Measurements from ENCODE around the gene FGF7.
"Not testable (repeated sequence)": the region's sequence is repeated elsewhere in the genome, so short reads cannot be mapped to it uniquely, and the experiment has no call there.

FGF7 gene, protein sequence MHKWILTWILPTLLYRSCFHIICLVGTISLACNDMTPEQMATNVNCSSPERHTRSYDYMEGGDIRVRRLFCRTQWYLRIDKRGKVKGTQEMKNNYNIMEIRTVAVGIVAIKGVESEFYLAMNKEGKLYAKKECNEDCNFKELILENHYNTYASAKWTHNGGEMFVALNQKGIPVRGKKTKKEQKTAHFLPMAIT

DNA sequence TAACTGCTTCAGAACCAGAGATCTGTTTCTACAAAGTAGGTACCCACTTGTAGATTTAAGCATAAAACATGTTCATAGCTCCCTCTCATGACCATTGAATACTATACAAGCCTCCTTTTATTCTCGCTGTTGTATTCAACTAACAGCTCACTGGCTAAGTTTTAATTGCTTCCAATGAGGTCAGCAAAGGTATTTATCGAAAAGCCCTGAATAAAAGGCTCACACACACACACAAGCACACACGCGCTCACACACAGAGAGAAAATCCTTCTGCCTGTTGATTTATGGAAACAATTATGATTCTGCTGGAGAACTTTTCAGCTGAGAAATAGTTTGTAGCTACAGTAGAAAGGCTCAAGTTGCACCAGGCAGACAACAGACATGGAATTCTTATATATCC, at the start of gene FGF7:
Gene FGF7 (plus strand): TSS at position 222 of the 400 bp plus-strand sequence. CDS start 1,056 bp downstream, outside the sequence.
- no peak for DNase-seq (ENCODE audit: low read depth)

DNA sequence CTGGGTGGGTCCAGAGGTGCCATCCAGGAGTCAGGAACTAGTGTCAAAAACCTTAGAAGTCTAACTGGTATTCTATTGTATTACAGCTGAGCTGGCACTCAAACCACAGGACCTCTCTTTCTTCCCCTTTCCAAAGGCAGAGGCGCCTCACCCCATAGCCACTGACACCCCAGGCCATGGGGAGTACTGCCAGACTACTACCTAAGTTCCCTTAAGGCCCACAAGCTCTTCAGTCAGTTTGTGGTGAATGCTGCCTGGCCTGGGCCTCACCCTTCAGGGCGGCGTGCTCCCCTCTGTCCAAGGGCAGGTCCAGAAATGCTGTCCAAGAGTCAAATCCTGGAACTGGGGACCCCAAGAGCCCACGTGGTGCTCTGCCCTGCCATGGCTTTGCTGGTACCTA, 43.0 kb upstream of the FGF7 start:
- no peak for DNase-seq (ENCODE audit: low read depth)

DNA sequence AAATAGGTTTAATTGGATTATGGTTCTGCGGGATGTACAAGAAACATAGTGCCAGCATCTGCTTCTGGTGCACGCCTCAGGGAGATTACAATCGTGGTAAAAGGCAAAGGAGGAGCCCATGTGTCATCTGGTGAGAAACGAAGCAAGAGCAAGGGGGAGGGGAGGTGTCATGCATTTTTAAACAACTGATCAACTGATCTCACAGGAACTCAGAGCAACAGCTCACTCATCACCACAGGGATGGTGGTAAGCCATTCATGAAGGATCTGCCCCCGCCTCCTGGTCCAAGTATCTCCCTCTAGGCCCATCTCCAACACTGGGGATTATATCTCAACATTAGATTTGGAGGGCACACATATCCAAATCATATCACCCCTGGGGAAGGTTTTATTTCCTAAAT, 42.1 kb upstream of the FGF7 start:
- DNase-seq (ENCODE audit: low read depth): no peak

DNA sequence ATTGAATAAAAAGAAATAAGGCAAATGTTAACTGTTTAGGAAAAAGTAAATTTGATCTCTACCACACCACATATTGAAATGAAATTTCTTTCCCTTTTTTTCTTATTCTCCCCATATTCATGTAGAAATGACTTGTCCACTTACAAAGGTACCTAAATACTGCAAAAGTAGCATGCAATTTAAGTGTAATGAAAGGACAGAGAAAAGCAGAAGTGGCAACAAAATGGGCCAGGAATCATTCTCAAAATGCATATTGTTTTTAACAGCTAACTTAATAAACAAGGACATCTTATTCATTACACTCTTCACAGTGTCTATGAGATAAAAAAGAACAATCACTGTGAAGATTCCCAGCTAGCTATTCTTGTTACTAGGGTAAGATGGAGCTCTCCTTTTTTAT, 40.6 kb upstream of the FGF7 start:
- DNase-seq (ENCODE audit: low read depth): no peak

DNA sequence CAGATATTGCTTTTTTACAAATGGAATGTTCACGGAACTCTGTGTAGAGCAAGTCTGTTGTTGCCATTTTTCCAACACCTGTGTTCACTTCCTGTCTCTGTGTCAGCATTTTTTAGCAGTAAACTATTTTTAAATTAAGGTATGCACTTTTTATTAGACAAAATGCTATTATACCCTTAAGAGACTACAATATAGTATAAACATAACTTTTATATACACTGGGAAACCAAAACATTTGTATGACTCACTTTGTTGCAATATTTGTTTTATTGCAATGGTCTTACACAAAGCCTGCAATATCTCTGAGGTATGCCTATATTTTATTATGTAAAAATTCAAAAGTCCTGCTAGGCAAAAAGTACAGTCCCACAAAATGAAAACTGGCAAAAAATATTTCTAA, 39.8 kb upstream of the FGF7 start:
- DNase-seq (ENCODE audit: low read depth): no peak

DNA sequence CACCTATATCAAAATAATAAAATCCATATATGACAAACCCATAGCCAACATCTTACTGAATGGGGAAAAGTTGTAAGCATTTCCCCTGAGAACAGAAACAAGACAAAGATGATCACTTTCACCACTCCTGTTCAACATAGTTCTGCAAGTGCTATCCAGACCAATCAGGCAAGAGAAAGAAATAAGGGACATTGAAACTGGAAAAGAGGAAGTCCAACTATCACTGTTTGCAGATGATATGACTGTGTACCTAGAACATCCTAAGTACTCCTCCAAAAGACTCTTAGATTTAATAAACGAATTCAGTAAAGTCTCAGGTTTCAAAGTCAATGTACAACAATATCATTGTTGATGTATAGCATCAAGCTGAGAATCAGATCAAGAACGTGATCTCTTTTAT, 35.6 kb upstream of the FGF7 start:
- DNase-seq (ENCODE audit: low read depth): no peak

DNA sequence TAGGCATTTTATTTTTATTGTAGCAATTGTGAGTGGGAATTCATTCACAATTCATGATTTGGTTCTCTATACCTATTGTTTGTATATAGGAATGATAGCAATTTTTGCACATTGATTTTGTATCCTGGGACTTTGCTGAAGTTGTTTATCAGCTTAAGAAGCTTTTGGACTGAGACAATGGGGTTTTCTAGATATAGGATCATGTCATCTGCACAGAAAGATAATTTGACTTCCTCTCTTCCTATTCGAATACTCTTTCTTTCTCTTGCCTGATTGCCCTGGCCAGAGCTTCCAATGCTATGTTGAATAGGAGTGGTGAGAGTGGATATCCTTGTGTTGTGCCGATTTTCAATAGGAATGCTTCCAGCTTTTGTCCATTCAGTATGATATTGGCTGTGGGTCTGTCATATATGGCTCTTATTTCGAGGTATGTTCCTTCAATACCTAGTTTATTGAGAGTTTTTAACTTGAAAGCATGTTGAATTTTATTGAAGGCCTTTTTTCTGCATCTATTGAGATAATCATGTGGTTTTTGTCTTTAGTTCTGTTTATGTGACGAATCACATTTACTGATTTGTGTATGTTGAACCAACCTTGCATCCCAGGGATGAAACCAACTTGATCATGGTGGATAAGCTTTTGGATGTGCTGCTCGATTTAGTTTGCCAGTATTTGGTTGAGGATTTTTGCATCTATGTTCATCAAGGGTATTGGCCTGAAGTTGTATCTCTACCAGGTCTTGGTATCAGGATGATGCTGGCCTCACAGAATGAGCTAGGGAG, 20.3 kb upstream of the FGF7 start:
- not testable (repeated sequence) for DNase-seq (ENCODE audit: low read depth)

DNA sequence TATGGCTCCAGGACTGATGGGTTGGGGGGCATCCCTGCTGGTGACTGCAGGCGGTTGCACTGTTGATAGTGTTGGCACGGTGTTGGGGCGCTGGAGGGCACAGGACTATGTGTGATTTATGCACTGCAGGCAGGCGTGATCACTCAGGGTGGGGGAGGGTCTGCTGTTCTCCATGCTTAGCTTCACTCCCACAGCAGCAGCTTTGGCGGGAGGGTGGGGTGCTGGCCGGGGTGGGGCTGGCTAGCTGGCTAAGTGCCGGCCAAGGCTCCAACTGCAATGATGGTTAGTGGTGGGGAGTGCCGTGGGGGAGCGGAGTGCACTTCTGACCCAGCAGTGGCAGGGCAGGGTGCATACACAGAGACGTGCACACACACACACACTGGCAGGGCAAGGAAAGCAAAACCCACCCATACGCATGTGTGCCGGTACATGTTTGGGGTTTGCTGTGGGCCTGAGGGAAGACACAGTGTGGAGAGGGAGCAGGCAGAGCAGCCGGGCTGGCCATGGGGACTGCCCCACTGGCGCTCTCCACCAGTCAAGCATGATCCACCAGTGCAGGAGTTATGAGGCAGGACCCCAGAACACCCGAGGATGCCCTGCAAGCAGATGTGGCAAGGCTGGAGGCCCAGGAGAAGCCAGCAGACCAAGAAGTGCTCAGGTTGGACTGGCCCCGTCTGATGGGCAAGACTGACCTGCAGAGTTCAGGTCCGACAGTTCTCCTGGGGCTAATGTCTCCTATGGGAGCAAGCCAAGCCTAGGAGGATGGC, 16.5 kb upstream of the FGF7 start:
- DNase-seq (ENCODE audit: low read depth): no peak

DNA sequence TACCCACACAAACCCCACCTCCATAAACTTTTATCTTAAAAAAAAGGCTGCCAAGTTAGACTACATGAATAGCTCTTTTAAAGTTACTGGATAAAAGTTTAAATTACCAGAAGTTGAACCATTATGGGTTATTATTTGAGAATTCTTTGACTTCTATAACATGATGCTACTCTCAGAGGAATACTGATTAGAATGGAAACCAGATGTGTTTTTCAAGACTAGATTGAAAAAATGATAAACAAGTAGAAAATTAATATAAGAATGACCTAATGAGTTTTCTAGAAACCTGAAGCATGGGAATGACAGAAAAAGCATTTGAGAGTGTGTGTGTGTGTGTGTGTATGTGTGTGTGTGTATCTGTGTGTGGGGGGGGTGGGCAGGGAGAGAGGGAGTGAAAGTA, 12.4 kb upstream of the FGF7 start:
- DNase-seq (ENCODE audit: low read depth): no peak

DNA sequence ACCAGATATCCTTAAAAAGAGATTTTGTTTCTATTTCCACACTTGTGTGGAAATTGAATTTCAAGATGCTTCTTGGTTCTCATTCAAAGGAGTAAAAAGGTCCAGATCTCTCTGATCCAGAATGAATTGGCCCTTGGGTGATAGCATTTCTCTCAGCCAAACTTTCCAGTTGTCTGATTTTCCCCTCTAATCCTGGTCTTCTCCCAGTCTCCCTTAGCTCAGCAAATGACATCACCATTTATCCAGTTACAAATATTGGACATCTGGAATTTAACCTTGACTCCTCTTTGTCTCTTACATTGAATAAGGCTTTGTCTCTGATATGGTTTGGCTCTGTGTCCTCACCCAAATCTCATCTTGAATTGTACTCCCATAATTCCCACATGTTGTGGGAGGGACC, 10.2 kb upstream of the FGF7 start:
- DNase-seq (ENCODE audit: low read depth): no peak

DNA sequence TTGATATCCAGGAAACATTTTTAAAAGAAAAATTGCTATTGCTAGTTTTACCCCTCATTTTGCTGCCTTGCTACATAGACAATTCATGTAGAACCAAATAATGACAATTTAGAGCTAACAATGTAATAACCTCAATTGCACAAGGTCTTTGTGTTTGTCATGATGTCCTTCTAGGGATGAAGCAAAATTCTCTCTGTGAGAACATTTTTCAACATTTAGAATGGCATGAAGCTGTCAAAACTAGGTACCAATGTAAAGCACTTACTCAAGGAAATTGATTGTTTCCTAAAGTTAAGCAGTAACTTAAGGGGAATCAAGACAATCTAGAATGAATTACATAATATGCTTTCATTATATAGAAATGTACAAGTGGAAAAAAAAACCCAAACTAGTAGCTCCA, 7.9 kb upstream of the FGF7 start:
- no peak for DNase-seq (ENCODE audit: low read depth)

DNA sequence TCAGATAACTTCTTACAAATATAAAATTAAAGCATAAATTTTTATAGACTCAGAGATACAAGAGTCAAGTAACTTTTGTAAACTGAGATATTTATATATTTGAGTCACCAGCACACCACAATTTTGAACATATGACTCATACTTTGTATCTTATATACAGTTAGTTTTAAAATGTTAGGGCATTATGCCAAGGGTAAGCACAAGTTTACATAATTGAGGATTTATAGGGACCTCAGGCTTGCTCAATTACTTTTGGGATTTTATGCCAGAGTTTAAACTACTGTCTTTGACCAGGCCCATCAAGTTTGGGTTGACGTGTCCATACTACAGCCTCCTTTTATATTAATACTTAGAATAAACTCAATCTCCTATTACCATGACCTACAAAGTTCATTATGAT, 7.4 kb upstream of the FGF7 start:
- DNase-seq (ENCODE audit: low read depth): no peak

DNA sequence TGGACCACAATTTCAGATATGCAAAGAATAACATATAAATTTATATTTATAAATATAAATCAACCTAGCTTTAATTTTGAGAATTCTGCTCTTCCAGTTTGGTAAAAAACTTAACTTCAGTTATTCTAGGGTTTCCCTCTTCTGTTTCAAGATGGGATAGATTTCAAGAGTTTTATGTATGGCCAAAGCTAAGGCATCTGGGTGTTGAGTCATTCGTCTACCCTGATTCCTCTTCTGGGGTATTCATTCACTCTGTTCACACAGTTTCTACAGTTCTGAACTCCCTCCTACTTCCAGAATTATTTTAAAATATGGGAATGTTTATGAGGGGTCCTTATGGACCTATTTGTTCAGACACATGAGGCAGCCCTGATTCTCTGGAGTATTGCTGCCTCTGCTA, 4.2 kb upstream of the FGF7 start:
- DNase-seq (ENCODE audit: low read depth): no peak

DNA sequence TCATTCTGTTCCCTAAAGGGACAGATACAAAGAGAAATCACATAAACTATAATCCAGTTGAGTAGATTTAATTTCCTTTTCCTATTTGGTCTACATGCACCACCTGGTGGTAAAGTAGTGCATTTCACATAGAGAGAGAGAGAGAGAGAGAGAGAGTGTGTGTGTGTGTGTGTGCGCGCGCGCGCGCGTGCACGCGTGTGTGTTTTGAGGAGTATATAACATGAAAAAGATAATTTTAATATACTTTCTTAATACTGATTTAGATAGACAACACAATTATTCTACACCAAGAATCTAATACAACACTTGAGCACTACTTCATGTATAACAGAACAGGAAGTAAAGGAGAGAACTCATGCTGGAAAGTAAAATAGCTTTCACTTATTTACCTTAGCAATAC, 1.1 kb upstream of the FGF7 start:
- DNase-seq (ENCODE audit: low read depth): peak; percentile 22

DNA sequence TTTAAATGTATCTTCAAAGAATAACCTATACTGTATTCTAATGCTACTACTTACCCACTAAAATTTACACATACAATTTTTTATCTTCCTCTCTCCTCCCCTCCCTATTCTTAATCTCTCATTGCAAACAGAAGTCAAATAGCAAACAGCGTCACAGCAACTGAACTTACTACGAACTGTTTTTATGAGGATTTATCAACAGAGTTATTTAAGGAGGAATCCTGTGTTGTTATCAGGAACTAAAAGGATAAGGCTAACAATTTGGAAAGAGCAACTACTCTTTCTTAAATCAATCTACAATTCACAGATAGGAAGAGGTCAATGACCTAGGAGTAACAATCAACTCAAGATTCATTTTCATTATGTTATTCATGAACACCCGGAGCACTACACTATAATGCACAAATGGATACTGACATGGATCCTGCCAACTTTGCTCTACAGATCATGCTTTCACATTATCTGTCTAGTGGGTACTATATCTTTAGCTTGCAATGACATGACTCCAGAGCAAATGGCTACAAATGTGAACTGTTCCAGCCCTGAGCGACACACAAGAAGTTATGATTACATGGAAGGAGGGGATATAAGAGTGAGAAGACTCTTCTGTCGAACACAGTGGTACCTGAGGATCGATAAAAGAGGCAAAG, 984 bp downstream of the FGF7 start:
- DNase-seq (ENCODE audit: low read depth): no peak

DNA sequence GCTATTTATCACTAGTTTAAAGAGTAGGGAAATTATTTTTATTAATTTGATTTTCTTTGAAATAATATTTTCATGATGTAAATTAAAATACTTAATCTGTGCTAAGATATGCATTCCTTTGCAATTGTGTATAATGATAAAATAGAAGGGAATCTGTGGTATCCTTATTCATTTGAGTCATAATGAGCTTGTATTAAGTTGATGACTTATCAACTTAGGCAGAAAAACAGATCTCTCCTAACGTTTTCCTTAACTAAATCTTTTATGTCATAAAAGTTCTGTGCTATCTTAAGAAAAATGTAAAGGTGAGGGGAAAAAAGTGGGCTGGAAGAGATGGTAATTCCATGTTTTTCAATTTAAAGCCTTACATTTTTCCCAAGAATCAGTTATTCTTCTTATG, 1.9 kb downstream of the FGF7 start:
- no peak for DNase-seq (ENCODE audit: low read depth)

DNA sequence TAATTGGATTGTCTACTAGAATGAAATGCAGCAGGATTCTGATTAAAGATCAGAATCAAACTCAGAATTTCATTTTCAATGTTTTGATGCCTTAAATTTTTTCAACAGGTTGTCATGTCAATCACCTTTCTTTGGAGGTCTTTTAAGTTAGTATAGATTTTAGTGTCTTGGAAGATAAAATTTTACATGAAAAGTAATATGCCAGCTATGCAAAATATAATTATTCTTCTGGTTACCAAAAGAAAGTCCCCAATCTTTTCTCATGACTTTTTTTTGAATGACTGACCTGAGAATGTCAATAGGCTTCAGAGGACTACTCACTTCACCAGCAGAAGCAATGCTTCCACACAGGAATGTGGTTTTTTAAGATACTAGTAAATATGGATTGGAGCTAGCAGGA, 4.3 kb downstream of the FGF7 start:
- DNase-seq (ENCODE audit: low read depth): no peak

DNA sequence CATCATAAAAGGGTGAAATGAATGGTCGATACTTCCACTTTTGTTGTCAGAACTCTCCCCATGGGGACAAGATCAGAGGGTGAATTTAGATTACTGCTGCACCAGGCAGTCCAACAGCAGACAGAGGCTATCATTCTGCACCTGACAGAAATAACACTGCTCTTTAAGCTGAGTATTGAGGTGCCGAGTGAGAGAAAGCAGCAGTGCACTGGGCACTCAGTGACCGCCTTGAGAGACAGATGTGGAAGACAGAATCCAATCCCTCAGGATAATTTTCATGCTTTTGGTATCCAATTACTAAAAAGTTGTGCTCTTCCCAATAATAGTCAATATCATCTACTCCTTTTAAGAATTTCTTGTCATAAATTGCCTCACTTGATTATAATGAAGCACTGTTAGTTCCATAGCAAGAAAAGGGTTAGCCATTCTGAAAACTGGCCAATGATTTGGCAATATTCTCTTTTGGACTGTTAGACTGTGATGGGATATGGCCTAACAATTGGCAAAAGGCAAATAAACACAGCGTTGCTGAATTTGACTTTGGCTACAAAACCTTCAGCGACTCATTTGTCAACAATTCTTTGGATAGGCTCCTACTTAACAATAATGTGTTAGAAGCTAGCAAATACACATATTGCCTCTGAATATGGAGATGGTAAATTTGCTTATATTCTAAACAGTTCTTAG, 5.5 kb downstream of the FGF7 start:
- no peak for DNase-seq (ENCODE audit: low read depth)

DNA sequence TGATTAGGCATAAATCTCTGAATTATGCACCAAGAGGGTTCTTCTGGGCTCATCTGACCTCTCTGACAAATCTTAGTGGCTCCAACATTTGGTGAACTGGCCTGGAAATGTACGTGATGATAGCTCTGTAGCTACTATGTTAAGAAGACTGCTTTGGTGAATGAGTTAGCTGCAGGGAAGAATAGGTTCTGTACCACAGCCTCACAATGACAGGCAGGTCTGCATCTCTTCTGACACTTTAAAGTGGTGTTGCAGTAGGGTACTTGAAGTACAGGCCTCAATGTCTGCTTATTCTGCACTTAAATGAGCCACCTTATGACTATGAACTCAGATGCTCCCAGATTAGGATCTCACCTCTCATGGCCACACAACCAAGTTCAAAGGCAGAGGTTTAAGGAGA, 7.0 kb downstream of the FGF7 start:
- no peak for DNase-seq (ENCODE audit: low read depth)

DNA sequence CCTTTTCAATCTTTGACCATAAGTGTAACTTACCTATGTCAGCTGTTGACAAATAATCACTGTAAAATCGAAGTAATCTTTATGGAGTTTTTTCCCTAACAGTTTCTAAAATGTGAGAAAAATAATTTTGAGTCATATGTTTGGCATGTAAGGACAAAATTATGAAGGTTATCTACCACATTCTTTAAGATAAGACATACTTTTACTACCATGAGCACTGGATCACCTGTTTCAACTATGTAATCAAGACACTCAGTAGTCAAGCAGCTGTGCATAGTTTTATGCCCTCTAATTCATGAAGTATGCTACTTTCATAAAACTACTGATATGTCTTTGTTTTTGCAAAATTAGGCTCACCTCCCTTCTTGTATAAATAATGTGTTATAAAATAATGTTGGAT, 12.1 kb downstream of the FGF7 start:
- no peak for DNase-seq (ENCODE audit: low read depth)

DNA sequence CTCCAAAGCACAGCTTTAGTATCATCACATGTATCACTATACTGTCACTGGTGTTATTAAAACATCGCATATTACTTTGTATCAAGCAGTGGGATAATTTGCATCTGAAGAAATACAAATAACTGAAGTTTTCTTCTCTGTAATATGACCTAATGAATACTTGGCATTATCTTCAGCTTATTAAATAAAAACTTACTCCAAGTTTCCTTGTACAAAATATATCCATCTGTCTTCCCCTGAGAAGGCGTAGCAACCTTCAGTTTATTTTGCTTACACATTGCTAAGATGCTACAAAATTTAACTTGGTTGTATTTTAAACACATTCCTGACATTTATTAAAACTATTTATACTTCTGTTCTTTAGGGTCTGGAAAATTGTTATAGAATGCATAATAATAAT, 13.7 kb downstream of the FGF7 start:
- no peak for DNase-seq (ENCODE audit: low read depth)

DNA sequence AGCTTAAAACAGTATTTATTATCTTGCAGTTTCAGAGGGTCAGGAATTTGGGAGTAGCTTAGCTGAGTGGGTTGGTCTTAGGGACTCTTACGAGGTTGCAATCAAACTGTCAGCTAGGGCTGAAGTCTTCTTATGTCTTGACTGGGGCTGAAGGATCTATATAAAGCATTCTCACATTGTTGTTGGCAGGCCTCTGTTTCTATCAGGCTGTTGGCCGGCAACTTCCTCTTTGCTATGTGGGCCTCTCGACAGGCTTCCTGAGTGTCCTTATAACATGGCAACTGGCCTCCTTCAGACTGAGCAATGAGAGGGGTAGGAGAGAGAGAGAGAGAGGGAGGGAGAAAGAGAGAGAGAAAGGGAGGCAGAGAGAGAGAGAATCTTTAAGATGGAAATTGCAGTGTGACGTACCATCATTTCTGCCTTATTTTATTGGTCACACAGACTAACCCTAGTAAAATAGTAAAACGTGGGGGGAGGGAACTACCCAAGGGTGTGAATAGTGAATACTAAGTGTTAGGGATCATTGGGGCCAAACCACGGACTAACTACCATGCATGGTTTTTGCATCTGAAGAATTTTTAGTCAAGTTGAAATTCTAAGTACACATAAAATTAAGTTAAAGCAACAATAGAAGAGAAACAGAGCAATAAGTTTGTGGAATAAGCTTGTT, 16.1 kb downstream of the FGF7 start:
- DNase-seq (ENCODE audit: low read depth): no peak
